Esophagus muscularis mucosa (tissue), 4 donors: ENCODE results near the gene RPS6KA5. TPM values are rescaled to one million over a fixed set of nuclear protein-coding genes. Genes with fewer than 3 reads are reported as not detected.

Experiments used
- DNase-seq: peaks from one replicate; pipeline ENCODE4 v3.0.0-alpha.2; 2017; ENCODE audit errors: extremely low spot score
- H3K27ac ChIP-seq, 4 donors: fragments of 200-600 bp; sonication (generic); replicated peaks in 1 of 4; 1 replicate in 3 of 4; 2 replicates in 1 of 4; pipeline ENCODE4 v1.5.1; 2016 to 2019; ENCODE audit warnings: mild to moderate bottlenecking in 1 of 4
- H3K27me3 ChIP-seq, 4 donors: fragments of 200-600 bp; sonication (generic); one replicate each; pipeline versions ENCODE4 v1.5.1 to v1.6.0; 2016 to 2019
- H3K36me3 ChIP-seq, 4 donors: fragments of 200-600 bp; sonication (generic); one replicate each; pipeline ENCODE4 v1.5.1; 2016 to 2019
- H3K4me1 ChIP-seq, 4 donors: fragments of 200-600 bp; sonication (generic); one replicate each; pipeline ENCODE4 v1.5.1; 2016 to 2019
- H3K4me3 ChIP-seq, 4 donors: fragments of 200-600 bp; sonication (generic); 1 replicate in 2 of 4; 2 replicates in 2 of 4; pipeline ENCODE4 v1.5.1; 2016 to 2019; ENCODE audit warnings: mild to moderate bottlenecking in 4 of 4, moderate library complexity in 1 of 4
- H3K9me3 ChIP-seq, 4 donors: fragments of 200-600 bp; sonication (generic); 1 replicate in 3 of 4; 2 replicates in 1 of 4; pipeline ENCODE4 v1.5.1; 2016 to 2019
- CTCF ChIP-seq, 3 experiments: fragments of 200-600 bp in 2 of 3; fragments of 450-650 bp in 1 of 3; sonication (generic) in 2 of 3; IDR thresholded peaks; one replicate each; pipeline ENCODE4 v1.5.1; 2017 to 2019; ENCODE audit warnings: antibody characterized with exemption in 3 of 3, mild to moderate bottlenecking in 2 of 3, moderate library complexity in 1 of 3
- EP300 ChIP-seq: sonication (generic); formaldehyde crosslinking; IDR thresholded peaks from one replicate; pipeline ENCODE4 v1.6.1; 2017; ENCODE audit warnings: antibody characterized with exemption
- POLR2A ChIP-seq: fragments of 450-650 bp; IDR thresholded peaks from one replicate; pipeline ENCODE4 v1.6.1; 2017; ENCODE audit warnings: antibody characterized with exemption, moderate library complexity, mild to moderate bottlenecking, low read depth
- POLR2AphosphoS5 ChIP-seq, 2 donors: sonication (generic); formaldehyde crosslinking; IDR thresholded peaks; one replicate each; pipeline ENCODE4 v1.6.1; 2017; ENCODE audit warnings: antibody characterized with exemption in 2 of 2
- WGBS: methylation state at CpG from one replicate; pipeline ENCODE4 v1.1.5; 2018; 5-methylcytosine and 5-hydroxymethylcytosine counted together
- intact Hi-C: fragments of 100-400 bp; cut with DNase I; formaldehyde crosslinking; loops from one replicate; pipeline ENCODE4 v1.15.1; 2023
- total RNA-seq, 4 donors: library from RNA; depleted of rRNA; stranded (reverse); fragments of >200 nt; gene quantifications; one replicate each; pipeline versions ENCODE4 v1.1.0 to v1.2.1, GENCODE V29; 2016

The RPS6KA5 gene
- total RNA-seq, 4 donors from 2014 or later: 30.8 to 40.6 (median 35.0) TPM

- Histone ChIP-seq H3K4me3 (no peak overlapping the region), H3K36me3 (peaks cover 4 to 35% (median 9%) of the 10 kb centered on the region in 4 donors), H3K4me1 (peaks cover 0 to 29% (median 17%) of the 10 kb centered on the region in 4 donors), H3K27me3 (no peaks in the 10 kb centered on the region), H3K9me3 (peaks cover 0 to 14% (median 0%) of the 10 kb centered on the region in 4 donors), H3K27ac (peak overlapping the region in 1 of 4 donors; percentile 14)
- intact Hi-C loops: no loop called here
- 90% methylated on average over 3 of the region's 3 CpGs for WGBS
- TF ChIP-seq EP300 (no peak), POLR2A (no peak), CTCF (IDR thresholded peaks at IDR 0.05) (no peak), POLR2AphosphoS5 (IDR thresholded peaks at IDR 0.05) (no peak)
- DNase-seq: no peak
Observed at GRCh38 chr14:90936757-90937440, 123.5 kb downstream of the RPS6KA5 start.

GRCh38 chr14:90924621-90925340 lies 135.7 kb downstream of the RPS6KA5 start:
- Histone ChIP-seq H3K36me3 (peaks cover 0 to 7% (median 0%) of the 10 kb centered on the region in 4 donors), H3K4me3 (peak overlapping the region in 1 of 4 donors; percentile 7), H3K27ac (peak overlapping the region; percentile 48 to 71 (median 66)), H3K27me3 (no peaks in the 10 kb centered on the region), H3K9me3 (no peaks in the 10 kb centered on the region), H3K4me1 (peaks cover 0 to 19% (median 14%) of the 10 kb centered on the region in 4 donors)
- TF ChIP-seq POLR2A: no peak
- TF ChIP-seq POLR2AphosphoS5 (IDR thresholded peaks at IDR 0.05): no peak
- no peak for TF ChIP-seq EP300
- TF ChIP-seq CTCF (IDR thresholded peaks at IDR 0.05): no peak
- intact Hi-C loops: no loop called here
- WGBS: 44% methylated on average over 4 of the region's 4 CpGs
- no peak for DNase-seq

- H3K4me3 ChIP-seq: no peak overlapping the region
- H3K9me3 ChIP-seq: no peaks in the 10 kb centered on the region
- H3K27ac ChIP-seq: no peak overlapping the region
- no peaks in the 10 kb centered on the region for H3K27me3 ChIP-seq
- TF ChIP-seq EP300: no peak
- TF ChIP-seq CTCF (IDR thresholded peaks at IDR 0.05): no peak
- no peak for TF ChIP-seq POLR2A
- no peak for TF ChIP-seq POLR2AphosphoS5 (IDR thresholded peaks at IDR 0.05)
- no peak for DNase-seq
- WGBS: 95% methylated on average over 4 of the region's 4 CpGs
- intact Hi-C loops: no loop called here
- H3K36me3 ChIP-seq: peaks cover 0 to 19% (median 4%) of the 10 kb centered on the region in 4 donors
- peaks cover 0 to 19% (median 14%) of the 10 kb centered on the region in 4 donors for H3K4me1 ChIP-seq
Observed at GRCh38 chr14:90922141-90922540, 138.3 kb downstream of the RPS6KA5 start.

- WGBS: 32% methylated on average over 1 of the region's 1 CpG
- Histone ChIP-seq H3K27ac (no peak overlapping the region), H3K9me3 (no peaks in the 10 kb centered on the region), H3K4me3 (no peak overlapping the region), H3K4me1 (peaks cover 0 to 13% (median 6%) of the 10 kb centered on the region in 4 donors), H3K36me3 (peaks cover 0 to 7% (median 0%) of the 10 kb centered on the region in 4 donors), H3K27me3 (no peaks in the 10 kb centered on the region)
- TF ChIP-seq POLR2AphosphoS5 (IDR thresholded peaks at IDR 0.05) (no peak), CTCF (IDR thresholded peaks at IDR 0.05) (no peak), POLR2A (no peak), EP300 (no peak)
- no peak for DNase-seq
- intact Hi-C loops: loop anchor here (10.0 kb wide), 1 partner anchor 64 kb away; no protein-coding TSS in a partner anchor
Observed at GRCh38 chr14:90911121-90911520, 149.3 kb downstream of the RPS6KA5 start.
